Nephron (organoid): ENCODE measurements around the gene ANGPTL2.

Experiments used
- H3K27ac Mint-ChIP-seq, 3 experiments: 2 replicates each; pipeline ENCODE4 v1.8.0; 2020; ENCODE audit warnings: mixed read lengths in 3 of 3, mild to moderate bottlenecking in 2 of 3, moderate library complexity in 1 of 3
- H3K27me3 Mint-ChIP-seq: 2 replicates; pipeline ENCODE4 v1.8.0; 2021; ENCODE audit warnings: low read depth, mild to moderate bottlenecking, moderate library complexity, mixed read lengths
- H3K36me3 Mint-ChIP-seq: 2 replicates; pipeline ENCODE4 v1.8.0; 2020; ENCODE audit warnings: low read depth, mixed read lengths
- H3K4me1 Mint-ChIP-seq: 2 replicates; pipeline ENCODE4 v1.8.0; 2020; ENCODE audit warnings: mixed read lengths
- H3K4me3 Mint-ChIP-seq, 3 experiments: 2 replicates each; pipeline ENCODE4 v1.8.0; 2020; ENCODE audit warnings: mild to moderate bottlenecking in 3 of 3, mixed read lengths in 3 of 3, moderate library complexity in 2 of 3
- H3K9me3 Mint-ChIP-seq: 2 replicates; pipeline ENCODE4 v1.8.0; 2020; ENCODE audit warnings: mixed read lengths
- CTCF ChIP-seq, 3 experiments: fragments of 200-600 bp; sonication (generic); IDR thresholded peaks; one replicate each; pipeline ENCODE4 v1.5.0; 2021; ENCODE audit warnings: antibody characterized with exemption in 3 of 3; ENCODE audit not compliant: unreplicated experiment in 3 of 3

ANGPTL2 gene

GRCh38 chr9:127079446-127080140 lies 42.8 kb downstream of the ANGPTL2 start:
- TF ChIP-seq CTCF (IDR thresholded peaks at IDR 0.05; ENCODE audit: unreplicated experiment in 3 of 3) = no peak
- Mint-ChIP-seq H3K9me3 (no peaks in the 10 kb centered on the region), H3K36me3 (no peaks in the 10 kb centered on the region), H3K4me1 (peaks cover 7% of the 10 kb centered on the region), H3K27me3 (peaks cover 11% of the 10 kb centered on the region), H3K4me3 (no peak overlapping the region), H3K27ac (no peak overlapping the region)

- Mint-ChIP-seq H3K9me3 (no peaks in the 10 kb centered on the region), H3K4me1 (peaks cover 7% of the 10 kb centered on the region), H3K27ac (no peak overlapping the region), H3K36me3 (no peaks in the 10 kb centered on the region), H3K4me3 (no peak overlapping the region), H3K27me3 (peaks cover 11% of the 10 kb centered on the region)
- TF ChIP-seq CTCF (IDR thresholded peaks at IDR 0.05; ENCODE audit: unreplicated experiment in 3 of 3) = no peak
Measured at GRCh38 chr9:127078988-127079387, 43.4 kb downstream of the ANGPTL2 start.

- Mint-ChIP-seq H3K4me1 (peaks cover 7% of the 10 kb centered on the region), H3K27ac (no peak overlapping the region), H3K36me3 (no peaks in the 10 kb centered on the region), H3K9me3 (no peaks in the 10 kb centered on the region), H3K27me3 (peaks cover 11% of the 10 kb centered on the region), H3K4me3 (no peak overlapping the region)
- TF ChIP-seq CTCF (IDR thresholded peaks at IDR 0.05; ENCODE audit: unreplicated experiment in 3 of 3) = no peak
Measured at GRCh38 chr9:127078336-127078735, 44.1 kb downstream of the ANGPTL2 start.

- peaks cover 3% of the 10 kb centered on the region for H3K9me3 Mint-ChIP-seq
- H3K27ac Mint-ChIP-seq = no peak overlapping the region
- no peak for TF ChIP-seq CTCF (IDR thresholded peaks at IDR 0.05; ENCODE audit: unreplicated experiment in 3 of 3)
- H3K4me1 Mint-ChIP-seq = peaks cover 7% of the 10 kb centered on the region
- H3K4me3 Mint-ChIP-seq = no peak overlapping the region
- peaks cover 4% of the 10 kb centered on the region for H3K36me3 Mint-ChIP-seq
- peaks cover 11% of the 10 kb centered on the region for H3K27me3 Mint-ChIP-seq
Measured at GRCh38 chr9:127077644-127077946, 44.8 kb downstream of the ANGPTL2 start.

- H3K9me3 Mint-ChIP-seq = peaks cover 7% of the 10 kb centered on the region
- no peak overlapping the region for H3K27ac Mint-ChIP-seq
- H3K36me3 Mint-ChIP-seq = peaks cover 10% of the 10 kb centered on the region
- peaks cover 7% of the 10 kb centered on the region for H3K4me1 Mint-ChIP-seq
- no peak for TF ChIP-seq CTCF (IDR thresholded peaks at IDR 0.05; ENCODE audit: unreplicated experiment in 3 of 3)
- peaks cover 11% of the 10 kb centered on the region for H3K27me3 Mint-ChIP-seq
- no peak overlapping the region for H3K4me3 Mint-ChIP-seq
Measured at GRCh38 chr9:127076860-127077643, 45.4 kb downstream of the ANGPTL2 start.
